Posterior vena cava (tissue), 2 donors: ENCODE results near the gene SMIM5. TPM values are rescaled to one million over a fixed set of nuclear protein-coding genes. Genes with fewer than 3 reads are reported as not detected.

Experiments
- DNase-seq: peaks from one replicate; pipeline ENCODE4 v3.0.0-alpha.2; 2020; ENCODE audit warnings: low spot score
- intact Hi-C, 2 donors: fragments of 100-400 bp; cut with DNase I; formaldehyde crosslinking; loops; one replicate each; pipeline versions ENCODE4 v1.14.1 to v1.14.2; 2022 to 2023
- total RNA-seq, 2 donors: library from RNA; stranded (reverse); fragmentation: NEBNext Ultra II Directional; extraction: Animal tissue kit (Norgen Biotek cat#: 25700); gene quantifications; one replicate each; pipeline ENCODE4 v1.2.1, GENCODE V29; 2021
- donor health status: DM: yes; HTN: yes; CAD: no.
- donor health status: DM: yes; HTN: yes; CAD: no.

SMIM5 gene
- total RNA-seq, 2 donors from 2014 or later = 0.38 to 0.97 TPM

DNA sequence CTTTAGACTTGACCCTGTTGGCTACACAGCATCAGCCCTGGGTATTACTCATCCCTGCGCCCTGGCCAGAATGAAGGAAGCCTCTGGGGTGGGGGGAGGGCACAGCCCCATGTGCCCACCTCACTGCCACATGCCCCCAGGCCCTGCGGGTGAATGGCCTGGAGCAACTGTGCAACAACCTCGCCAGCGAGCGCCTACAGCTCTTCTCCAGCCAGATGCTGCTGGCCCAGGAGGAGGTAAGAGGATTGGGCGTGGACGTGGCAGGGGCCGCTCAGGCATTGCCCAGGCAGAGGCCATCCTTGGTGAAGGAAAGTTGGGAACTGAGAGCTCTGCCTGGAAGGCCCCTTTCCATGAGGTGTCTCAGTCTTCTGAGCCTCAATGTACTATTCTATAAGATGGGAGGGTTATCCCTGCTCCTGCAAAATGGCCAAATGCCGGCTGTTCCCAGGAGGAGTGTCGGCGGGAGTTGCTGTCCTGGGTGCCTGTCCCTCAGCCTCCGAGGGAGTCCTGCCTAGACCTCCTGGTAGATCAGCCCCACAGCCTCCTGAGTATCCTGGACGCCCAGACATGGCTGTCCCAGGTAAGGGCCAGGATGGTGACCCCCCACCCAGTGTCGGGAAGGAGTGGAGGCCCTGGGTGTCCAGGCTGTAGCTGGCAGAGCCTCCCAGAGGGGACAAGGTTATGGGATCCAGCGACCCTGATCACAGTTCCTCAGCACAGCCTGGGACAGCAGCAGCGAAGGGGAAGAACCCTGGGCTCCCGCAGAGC lies 36.7 kb upstream of the SMIM5 start:
- intact Hi-C loops = no loop called here
- no peak for DNase-seq

DNA sequence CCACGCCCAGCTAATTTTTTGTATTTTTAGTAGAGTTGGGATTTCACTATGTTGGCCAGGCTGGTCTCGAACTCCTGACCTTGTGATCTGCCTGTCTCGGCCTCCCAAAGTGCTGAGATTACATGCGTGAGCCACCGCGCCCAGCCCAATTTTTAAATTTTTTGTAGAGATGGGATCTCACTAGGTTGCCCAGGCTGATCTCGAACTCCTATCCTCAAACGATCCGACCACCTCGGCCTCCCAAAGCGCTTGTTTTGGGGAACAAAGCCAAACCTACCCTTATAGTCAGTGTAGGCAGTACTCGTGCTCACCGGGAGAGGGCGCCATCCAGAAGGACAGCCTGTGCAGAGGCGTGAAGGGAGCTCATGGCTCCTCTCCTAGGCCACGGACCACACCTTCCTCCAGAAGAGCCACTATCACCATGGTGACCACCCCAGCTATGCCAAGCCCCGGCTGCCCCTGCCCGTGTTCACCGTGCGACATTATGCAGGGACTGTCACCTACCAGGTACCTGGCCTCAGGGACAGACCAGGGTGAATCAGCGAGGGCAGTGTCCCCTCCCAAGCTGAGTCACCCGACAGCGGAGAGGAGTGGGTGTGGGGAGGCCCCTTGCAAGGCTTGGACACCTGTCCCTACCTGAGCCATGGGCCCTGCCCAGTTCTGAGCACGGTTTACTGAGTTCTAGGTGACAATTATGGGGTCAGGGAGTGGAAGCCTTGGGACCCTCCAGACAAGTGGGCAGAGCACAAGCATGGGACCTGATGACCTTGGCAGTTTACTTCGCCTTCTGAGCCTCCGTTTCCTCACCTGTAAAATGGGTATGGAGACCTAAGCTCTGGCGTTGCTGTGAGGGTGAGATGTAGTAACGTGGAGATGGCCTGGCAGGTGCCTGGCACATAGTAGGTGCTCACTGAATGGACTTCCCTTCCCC lies 31.9 kb upstream of the SMIM5 start:
- no peak for DNase-seq
- intact Hi-C loops = no loop called here

- intact Hi-C loops = no loop called here
- DNase-seq = no peak
Measured at GRCh38 chr17:75602644-75603043, 30.6 kb upstream of the SMIM5 start.

DNA sequence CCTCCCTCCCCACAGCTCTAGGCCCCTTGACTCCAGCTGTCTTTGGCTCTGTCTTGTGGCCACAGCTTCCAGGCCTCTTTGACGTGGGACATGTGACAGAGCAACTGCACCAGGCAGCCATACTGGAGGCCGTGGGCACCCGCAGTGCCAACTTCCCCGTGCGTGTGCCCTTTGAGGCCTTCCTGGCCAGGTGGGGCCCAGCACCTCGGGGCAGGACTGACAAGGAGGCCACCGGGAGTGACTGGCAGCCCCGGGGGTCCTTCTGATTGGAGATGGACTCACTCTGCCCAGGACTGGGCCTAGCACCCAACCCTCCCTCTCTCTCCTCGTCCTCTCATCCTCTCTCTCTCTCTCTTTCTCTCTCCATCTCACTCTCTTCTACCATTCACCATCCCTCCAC lies 30.1 kb upstream of the SMIM5 start:
- DNase-seq = no peak
- intact Hi-C loops = no loop called here

GRCh38 chr17:75604034-75604695 lies 29.1 kb upstream of the SMIM5 start:
- intact Hi-C loops = no loop called here
- DNase-seq = no peak

GRCh38 chr17:75605790-75606189 lies 27.4 kb upstream of the SMIM5 start:
- DNase-seq = no peak
- intact Hi-C loops = no loop called here

- intact Hi-C loops = no loop called here
- no peak for DNase-seq
Measured at GRCh38 chr17:75607086-75607485, 26.1 kb upstream of the SMIM5 start.

DNA sequence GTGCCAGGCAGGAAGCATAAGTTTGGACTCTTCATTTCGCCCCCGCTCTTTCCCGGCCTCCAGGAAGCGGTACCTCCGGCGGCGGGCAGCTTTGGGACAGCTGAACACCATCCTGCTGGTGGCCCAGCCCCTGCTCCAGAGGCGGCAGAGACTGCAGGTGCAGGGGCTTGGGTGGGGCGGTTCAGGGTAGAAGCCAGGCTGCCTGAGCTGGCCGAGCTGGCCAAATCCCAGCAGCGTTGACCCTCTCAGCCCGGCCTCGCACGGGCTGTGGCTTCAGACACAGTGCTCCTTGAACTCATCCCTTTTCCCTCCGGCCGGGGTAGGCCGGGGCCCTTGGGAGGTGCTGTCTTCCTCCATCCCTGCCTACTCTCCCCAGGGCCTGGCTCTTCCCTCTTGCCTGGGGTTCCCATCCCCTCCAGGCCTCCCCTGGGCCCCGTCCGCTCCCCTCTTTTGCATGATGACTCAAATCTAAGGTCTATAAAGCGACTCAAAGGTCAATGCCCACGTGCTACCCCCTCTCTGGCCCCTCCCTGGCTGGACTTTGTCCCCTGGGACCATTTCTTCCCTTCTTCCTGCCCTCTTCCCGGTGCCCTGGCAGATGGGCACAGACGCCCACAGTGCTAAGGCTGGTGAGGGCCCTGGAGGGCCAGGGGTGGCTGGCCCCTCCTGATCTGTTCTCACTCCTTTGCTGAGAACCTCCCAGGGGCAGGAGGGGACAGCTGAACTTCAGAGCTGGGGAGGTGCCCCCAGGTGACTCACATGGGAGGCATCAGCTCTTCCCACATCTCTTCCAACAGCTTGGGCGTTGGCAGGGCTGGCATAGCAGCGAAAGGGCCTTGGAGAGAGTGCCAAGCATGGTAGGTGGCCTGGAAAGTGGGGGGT lies 22.9 kb upstream of the SMIM5 start:
- no peak for DNase-seq
- intact Hi-C loops = loop anchor here in 1 of 2 donors (2.0 kb wide), 1 partner anchor 78 kb away; no protein-coding TSS in a partner anchor

- no peak for DNase-seq
- intact Hi-C loops = loop anchor here in 1 of 2 donors (2.0 kb wide), 1 partner anchor 79 kb away; no protein-coding TSS in a partner anchor
Measured at GRCh38 chr17:75611851-75612429, 21.3 kb upstream of the SMIM5 start.

GRCh38 chr17:75612906-75613626 lies 20.2 kb upstream of the SMIM5 start:
- no peak for DNase-seq
- intact Hi-C loops = no loop called here

- intact Hi-C loops = no loop called here
- no peak for DNase-seq
Measured at GRCh38 chr17:75614006-75614405, 19.2 kb upstream of the SMIM5 start.

- no peak for DNase-seq
- intact Hi-C loops = no loop called here
Measured at GRCh38 chr17:75614556-75615270, 18.5 kb upstream of the SMIM5 start.

GRCh38 chr17:75615301-75615700 lies 17.9 kb upstream of the SMIM5 start:
- intact Hi-C loops = no loop called here
- no peak for DNase-seq

GRCh38 chr17:75616521-75617122 lies 16.6 kb upstream of the SMIM5 start:
- intact Hi-C loops = no loop called here
- no peak for DNase-seq

DNA sequence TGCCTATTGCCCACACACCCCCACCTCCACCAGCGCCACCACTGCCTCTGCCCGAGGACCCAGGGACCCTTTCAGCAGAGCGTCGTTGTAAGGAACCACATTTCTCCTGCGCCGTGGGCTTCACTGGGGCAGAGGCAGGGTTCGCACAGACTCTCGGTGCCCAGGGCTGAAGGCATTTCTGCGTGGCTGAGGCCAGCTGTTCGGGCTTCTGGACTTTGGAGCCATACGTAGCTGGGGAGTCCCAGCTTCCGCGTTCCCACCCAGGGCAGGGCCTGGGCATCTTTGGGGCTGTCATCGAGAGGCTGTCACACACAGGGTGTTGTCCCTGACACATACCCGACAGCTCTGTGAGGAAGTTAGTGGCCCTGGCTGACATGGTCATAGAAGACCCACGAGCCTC lies 16.0 kb upstream of the SMIM5 start:
- intact Hi-C loops = no loop called here
- no peak for DNase-seq

GRCh38 chr17:75617675-75618074 lies 15.6 kb upstream of the SMIM5 start:
- intact Hi-C loops = no loop called here
- DNase-seq = no peak
